ENCODE measurements around the gene CD300C. TPM values are rescaled to one million over a fixed set of nuclear protein-coding genes. Genes with fewer than 3 reads are reported as not detected.
"Not testable (repeated sequence)": the region's sequence is repeated elsewhere in the genome, so short reads cannot be mapped to it uniquely, and the experiment has no call there.

Gene CD300C
- total RNA-seq, 4 donors from 2014 or later: 0.18 to 0.76 (median 0.42) TPM; not detected in 1

DNA sequence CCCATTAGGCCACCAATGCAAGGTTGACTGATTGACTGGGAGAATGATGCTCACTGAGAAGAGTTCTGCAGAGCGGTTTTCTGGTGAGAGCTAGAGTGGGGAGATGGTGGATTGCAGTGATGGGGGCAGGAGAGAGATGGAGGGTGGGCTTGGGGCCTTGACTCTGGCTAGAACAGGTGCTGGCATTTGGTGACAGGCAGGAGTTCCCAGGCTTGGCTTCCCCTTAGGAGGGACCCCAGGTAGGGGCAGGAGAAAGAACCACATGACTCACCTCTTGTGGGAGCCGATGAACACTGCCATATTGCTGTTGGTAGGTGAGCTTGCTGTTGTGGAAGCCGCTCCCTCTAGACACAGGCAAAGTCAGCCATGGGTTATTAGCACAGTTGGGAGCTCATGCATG is 22.6 kb downstream of the CD300C start:
- Histone ChIP-seq H3K9me3 (peaks cover 0 to 11% (median 3%) of the 10 kb centered on the region in 3 donors), H3K27ac (no peak overlapping the region), H3K27me3 (peaks cover 0 to 19% (median 0%) of the 10 kb centered on the region in 4 donors), H3K4me1 (no peaks in the 10 kb centered on the region), H3K4me3 (no peak overlapping the region), H3K36me3 (no peaks in the 10 kb centered on the region)
- no peak for TF ChIP-seq POLR2A (IDR thresholded peaks at IDR 0.05)
- TF ChIP-seq, protein P1, sequence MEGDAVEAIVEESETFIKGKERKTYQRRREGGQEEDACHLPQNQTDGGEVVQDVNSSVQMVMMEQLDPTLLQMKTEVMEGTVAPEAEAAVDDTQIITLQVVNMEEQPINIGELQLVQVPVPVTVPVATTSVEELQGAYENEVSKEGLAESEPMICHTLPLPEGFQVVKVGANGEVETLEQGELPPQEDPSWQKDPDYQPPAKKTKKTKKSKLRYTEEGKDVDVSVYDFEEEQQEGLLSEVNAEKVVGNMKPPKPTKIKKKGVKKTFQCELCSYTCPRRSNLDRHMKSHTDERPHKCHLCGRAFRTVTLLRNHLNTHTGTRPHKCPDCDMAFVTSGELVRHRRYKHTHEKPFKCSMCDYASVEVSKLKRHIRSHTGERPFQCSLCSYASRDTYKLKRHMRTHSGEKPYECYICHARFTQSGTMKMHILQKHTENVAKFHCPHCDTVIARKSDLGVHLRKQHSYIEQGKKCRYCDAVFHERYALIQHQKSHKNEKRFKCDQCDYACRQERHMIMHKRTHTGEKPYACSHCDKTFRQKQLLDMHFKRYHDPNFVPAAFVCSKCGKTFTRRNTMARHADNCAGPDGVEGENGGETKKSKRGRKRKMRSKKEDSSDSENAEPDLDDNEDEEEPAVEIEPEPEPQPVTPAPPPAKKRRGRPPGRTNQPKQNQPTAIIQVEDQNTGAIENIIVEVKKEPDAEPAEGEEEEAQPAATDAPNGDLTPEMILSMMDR (IDR thresholded peaks at IDR 0.05): no peak
- 71 to 86% methylated on average over 1 to 2 of the region's 3 CpGs for WGBS, 2 donors
- intact Hi-C loops (cut with DNase I): no loop called here
- no peak for DNase-seq

DNA sequence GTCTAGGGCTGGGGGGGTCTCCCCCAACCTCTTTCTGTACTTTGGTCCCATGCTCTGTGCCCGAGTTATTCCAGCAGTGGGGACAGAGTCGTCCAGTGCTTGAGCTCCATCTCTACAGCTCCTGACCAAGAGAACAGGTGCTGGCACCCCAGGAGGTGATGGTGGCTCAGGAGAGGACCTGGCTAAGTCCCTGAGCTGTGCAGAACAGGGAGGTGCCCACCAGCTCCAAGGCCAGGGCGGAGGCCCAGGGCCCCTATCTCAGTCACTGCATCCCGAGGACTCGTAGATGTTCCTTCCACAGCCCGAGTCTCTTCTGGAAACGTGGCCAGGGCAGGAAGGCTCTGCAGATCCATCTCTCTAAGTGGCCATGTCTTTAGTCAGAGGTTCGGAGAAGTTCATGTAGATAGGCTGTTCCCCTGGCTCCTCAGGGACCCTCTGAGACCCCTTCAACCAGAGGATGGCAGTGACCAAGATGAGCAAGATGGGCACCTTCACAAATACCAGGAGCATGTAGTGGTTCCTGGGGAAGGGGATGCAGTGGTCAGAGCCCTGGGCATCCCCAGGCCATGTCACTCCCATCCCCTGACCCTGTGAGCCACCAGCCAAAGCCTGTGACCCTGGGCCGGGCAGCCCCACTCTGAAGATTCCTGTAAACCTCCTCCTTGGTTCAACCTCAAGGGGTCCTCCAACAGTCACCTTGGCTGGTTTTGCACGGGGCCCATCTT is 23.4 kb downstream of the CD300C start:
- no peak for TF ChIP-seq POLR2A (IDR thresholded peaks at IDR 0.05)
- TF ChIP-seq, protein P1 (IDR thresholded peaks at IDR 0.05): no peak
- H3K4me1 ChIP-seq: no peaks in the 10 kb centered on the region
- peaks cover 0 to 12% (median 3%) of the 10 kb centered on the region in 3 donors for H3K9me3 ChIP-seq
- peaks cover 0 to 19% (median 0%) of the 10 kb centered on the region in 4 donors for H3K27me3 ChIP-seq
- H3K36me3 ChIP-seq: no peaks in the 10 kb centered on the region
- no peak for DNase-seq
- intact Hi-C loops (cut with DNase I): no loop called here
- WGBS, 2 donors: 77 to 80% methylated on average over 4 to 5 of the region's 10 CpGs
- H3K27ac ChIP-seq: no peak overlapping the region
- H3K4me3 ChIP-seq: no peak overlapping the region

DNA sequence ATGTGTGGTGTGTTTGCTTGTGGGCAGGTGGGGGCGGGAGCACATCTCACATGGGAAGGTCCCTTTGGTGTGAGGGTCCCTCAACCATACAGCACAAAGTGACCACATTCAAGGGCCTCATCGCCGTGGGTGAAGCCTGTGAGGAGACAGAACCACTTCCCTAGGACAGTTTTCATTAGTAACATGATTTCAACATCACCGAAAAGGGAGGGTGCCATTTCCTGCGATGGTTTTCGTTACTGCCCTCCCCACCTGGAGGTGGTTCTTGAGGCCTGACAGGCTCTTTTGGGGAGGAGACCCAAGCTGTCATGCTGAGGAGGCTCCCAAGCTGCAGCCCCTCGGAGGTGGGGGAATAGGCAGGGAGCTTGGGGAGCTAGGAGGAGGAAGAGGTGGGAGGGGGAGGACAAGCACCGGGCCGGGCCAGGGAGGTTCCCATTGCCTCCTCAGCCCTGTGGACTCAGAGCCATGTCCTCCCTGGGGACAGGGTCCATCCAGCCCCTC is 24.2 kb downstream of the CD300C start:
- Histone ChIP-seq H3K4me3 (no peak overlapping the region), H3K27me3 (peaks cover 0 to 19% (median 0%) of the 10 kb centered on the region in 4 donors), H3K4me1 (no peaks in the 10 kb centered on the region), H3K9me3 (peaks cover 0 to 12% (median 3%) of the 10 kb centered on the region in 3 donors), H3K36me3 (no peaks in the 10 kb centered on the region), H3K27ac (peak overlapping the region in 3 of 4 donors; percentile 19 to 81 (median 68))
- intact Hi-C loops (cut with DNase I): no loop called here
- no peak for TF ChIP-seq POLR2A (IDR thresholded peaks at IDR 0.05)
- TF ChIP-seq, protein P1 (IDR thresholded peaks at IDR 0.05): no peak
- WGBS, 2 donors: 64 to 85% methylated on average over 2 to 7 of the region's 9 CpGs
- DNase-seq: no peak

DNA sequence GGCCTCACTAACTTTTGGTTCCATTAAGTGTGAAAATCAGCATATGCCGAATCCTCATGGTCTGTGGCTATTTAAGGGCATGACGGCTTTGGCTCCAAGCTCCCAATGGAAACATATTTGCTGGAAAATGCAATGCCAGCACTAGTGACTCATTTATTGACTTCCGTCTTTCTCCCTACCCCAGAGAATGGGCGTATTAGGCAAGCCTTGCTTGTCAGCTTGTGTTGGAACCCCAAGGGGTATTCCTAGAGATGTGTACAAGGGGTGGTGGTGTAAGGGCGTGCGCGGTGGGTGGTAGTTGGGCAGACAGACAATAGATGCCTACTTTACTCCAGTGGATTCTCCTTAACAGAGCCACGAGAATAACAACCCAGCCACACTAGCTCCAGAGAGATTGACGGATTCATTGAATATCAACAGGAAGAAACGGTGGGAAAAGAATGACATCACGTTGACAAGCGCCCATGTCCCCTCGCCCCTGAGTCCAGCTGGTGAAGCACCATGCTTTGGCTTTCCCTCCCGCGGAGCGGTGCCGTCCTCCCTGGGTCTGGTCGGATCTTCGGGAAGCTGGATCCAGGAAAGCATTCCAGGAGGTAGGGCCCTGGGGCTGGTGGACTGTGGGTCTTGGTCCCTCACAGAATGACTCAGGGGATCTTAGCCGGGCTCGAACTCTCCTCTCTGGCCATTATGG is 25.0 kb downstream of the CD300C start:
- intact Hi-C loops (cut with DNase I): no loop called here
- 52 to 89% methylated on average over 9 to 16 of the region's 21 CpGs for WGBS, 2 donors
- no peak for DNase-seq
- Histone ChIP-seq H3K4me3 (no peak overlapping the region), H3K36me3 (no peaks in the 10 kb centered on the region), H3K4me1 (no peaks in the 10 kb centered on the region), H3K27ac (peak overlapping the region in 3 of 4 donors; percentile 19 to 81 (median 68)), H3K9me3 (peaks cover 0 to 12% (median 3%) of the 10 kb centered on the region in 3 donors), H3K27me3 (peaks cover 0 to 19% (median 0%) of the 10 kb centered on the region in 4 donors)
- TF ChIP-seq, protein P1 (IDR thresholded peaks at IDR 0.05): no peak
- no peak for TF ChIP-seq POLR2A (IDR thresholded peaks at IDR 0.05)

DNA sequence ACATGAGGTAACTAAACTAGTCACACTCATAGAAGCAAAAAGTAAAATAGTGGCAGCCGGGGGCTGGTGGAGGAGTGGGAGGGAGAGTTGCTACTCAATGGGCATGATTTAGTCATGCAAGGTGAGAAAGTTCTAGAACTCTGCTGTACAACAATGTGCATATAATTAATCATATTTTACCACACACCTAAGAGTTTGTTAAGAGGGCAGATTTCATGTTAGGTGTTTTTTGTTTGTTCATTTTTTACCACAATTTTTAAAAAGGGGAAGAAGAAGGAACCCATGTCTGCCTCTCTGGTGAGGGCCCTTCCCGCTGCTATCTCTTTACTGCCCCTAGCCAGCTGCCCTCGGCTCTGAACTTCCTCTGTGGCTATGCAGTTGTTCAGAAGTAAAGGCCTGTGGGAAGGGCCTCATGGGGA is 25.9 kb downstream of the CD300C start:
- H3K9me3 ChIP-seq: peaks cover 0 to 12% (median 3%) of the 10 kb centered on the region in 3 donors
- 57 to 62% methylated on average over 3 of the region's 3 CpGs for WGBS, 2 donors
- TF ChIP-seq, protein P1 (IDR thresholded peaks at IDR 0.05): no peak
- no peak for TF ChIP-seq POLR2A (IDR thresholded peaks at IDR 0.05)
- peaks cover 0 to 19% (median 0%) of the 10 kb centered on the region in 4 donors for H3K27me3 ChIP-seq
- no peaks in the 10 kb centered on the region for H3K36me3 ChIP-seq
- H3K4me1 ChIP-seq: no peaks in the 10 kb centered on the region
- DNase-seq: no peak
- H3K27ac ChIP-seq: peak overlapping the region in 1 of 4 donors; percentile 60
- intact Hi-C loops (cut with DNase I): no loop called here
- H3K4me3 ChIP-seq: no peak overlapping the region

DNA sequence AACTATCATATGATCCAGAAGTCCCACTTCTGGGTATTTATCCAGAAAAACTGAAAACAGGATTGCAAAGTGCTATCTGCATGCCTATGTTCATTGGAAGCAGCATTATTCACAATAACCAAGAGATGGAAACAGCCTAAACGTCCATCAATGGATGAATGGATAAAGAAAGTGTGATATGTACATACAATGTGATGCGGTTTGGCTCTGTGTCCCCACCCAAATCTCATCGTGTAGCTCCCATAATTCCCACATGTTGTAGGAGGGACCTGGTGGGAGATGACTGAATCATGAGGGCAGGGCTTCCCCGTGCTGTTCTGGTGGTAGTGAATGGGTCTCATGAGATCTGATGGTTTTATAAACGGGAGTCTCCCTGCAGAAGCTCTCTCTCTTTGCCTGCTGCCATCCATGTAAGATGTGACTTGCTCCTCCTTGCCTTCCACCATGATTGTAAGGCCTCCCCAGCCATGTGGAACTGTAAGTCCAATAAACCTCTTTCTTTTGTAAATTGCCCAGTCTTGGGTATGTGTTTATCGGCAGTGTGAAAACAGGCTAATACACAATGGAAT is 27.4 kb downstream of the CD300C start:
- H3K4me1 ChIP-seq; DNase-seq; H3K4me3 ChIP-seq; H3K27ac ChIP-seq; H3K36me3 ChIP-seq; intact Hi-C loops (cut with DNase I): not testable (repeated sequence)
- Histone ChIP-seq H3K9me3 (peaks cover 0 to 10% (median 3%) of the 10 kb centered on the region in 3 donors), H3K27me3 (peaks cover 0 to 13% (median 0%) of the 10 kb centered on the region in 4 donors)
- WGBS, 2 donors: 72 to 73% methylated on average over 6 of the region's 6 CpGs

Data from esophagus squamous epithelium (tissue), 5 donors.